ENCODE results near the gene KRT76.

The KRT76 gene

DNA sequence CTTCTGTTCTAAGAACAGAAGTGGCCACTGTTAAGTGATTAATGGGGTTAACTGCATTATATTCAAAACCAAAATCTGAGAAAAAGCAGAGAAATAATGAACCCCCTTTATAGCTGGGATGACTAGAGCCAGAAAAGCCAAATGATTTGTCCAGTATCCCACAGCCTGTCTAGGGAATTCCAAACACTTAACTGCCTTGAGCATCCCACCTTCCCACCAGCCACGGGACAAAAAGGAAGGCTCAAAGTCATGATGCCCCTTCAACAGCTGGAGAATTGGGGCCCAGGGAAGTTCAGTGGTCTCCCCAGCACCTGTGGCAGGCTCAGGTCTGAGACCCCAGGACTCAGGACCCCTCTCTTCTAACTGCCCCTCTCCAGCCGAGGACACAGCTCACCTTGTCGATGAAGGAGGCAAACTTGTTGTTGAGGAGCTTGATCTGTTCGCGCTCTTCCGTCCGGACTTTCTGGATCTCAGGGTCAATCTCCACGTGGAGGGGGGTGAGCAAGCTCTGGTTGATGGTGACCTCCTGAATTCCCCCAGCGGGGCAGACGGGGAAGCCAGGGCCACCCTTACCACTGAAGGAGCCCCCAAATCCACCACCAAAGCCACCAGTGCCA lies 36.2 kb upstream of the KRT76 start:
- FAIRE-seq (no peak), DNase-seq (ENCODE audit: low spot score) (no peak)

DNA sequence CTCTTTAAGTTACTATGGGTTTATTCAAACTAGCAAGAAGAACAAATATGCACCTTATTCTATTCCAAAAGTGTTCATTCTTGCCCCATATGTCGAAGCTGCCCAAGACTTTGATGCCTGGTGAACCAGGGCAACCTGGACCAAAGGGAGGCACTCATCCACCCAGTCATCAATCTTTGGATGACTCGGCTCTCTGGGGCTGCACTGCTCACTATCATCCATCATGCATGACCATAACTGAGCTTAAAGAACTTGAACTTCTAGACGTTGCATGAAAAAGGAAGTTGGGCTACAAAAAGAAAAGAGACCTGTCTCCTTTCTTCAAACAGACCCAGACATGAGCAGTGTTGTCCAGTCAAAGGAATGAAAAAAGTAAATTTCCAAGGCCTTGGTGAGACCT lies 35.6 kb upstream of the KRT76 start:
- no peak for DNase-seq (ENCODE audit: low spot score)
- no peak for FAIRE-seq

DNA sequence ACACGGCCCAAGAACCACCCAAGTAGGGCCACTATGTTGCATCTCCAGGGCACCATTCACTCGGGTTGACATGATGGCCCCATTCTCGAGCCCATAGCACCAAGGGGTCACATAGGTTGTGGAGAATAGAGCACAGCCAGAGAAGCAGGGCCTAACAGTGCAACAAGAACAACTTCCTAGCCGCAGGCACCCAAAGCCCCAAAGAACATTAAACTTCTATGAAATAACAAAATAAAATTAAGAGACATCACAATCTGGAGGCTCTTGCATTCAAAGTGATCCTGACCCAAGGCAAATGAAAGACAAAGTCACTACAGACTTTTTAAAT lies 34.9 kb upstream of the KRT76 start:
- no peak for FAIRE-seq

DNA sequence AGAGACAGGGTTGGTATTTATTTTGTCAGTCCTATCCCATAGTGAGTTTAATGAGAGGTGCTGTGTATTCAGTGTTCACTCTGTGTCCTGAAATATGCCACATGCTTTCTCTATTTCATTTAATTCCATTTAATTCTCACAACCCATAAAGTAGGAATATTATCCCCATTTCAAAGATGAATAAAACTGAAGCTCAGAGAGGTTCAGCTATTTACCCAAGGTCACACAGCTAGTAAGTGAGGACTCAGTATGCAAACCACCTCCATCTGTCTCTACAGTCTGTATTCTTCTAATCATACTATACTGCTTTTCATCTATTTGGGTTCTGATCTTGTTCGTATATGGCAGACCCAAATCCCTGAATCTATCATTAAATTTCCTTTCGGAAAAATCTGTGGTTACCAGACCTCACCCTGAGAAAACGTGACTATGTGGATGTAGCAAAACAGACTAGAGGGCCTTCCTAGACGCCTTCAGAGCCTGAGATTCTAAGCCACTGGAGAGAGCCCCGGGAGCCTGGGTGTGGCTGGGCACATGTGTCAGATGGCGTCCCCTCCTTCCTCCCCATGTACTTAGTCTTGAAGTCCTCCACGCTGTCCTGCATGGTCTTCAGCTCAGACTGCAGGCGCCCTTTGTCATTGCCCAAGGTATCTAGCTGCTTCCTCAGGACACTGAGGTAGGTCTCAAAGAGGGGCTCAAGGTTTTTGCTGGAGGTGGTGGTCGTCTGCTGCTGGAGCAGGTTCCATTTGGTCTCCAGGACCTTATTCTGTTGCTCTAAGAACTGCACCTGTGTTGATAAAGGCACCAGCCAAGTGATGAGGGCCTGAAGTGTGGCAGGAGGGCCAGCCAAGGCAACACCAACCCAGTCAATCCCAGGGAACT lies 34.3 kb upstream of the KRT76 start:
- no peak for DNase-seq (ENCODE audit: low spot score)

More for the DNA sequence above, 34.9 kb upstream of the KRT76 start:
- no peak for DNase-seq (ENCODE audit: low spot score)

GRCh38 chr12:52810554-52810953 lies 33.4 kb upstream of the KRT76 start:
- FAIRE-seq (no peak), DNase-seq (ENCODE audit: low spot score) (no peak)

More for the DNA sequence above, 34.3 kb upstream of the KRT76 start:
- no peak for FAIRE-seq

- DNase-seq (ENCODE audit: low spot score) (no peak), FAIRE-seq (no peak)
Observed at GRCh38 chr12:52809166-52809565, 32.0 kb upstream of the KRT76 start.

GRCh38 chr12:52808573-52809160 lies 31.5 kb upstream of the KRT76 start:
- DNase-seq (ENCODE audit: low spot score) (no peak), FAIRE-seq (no peak)

DNA sequence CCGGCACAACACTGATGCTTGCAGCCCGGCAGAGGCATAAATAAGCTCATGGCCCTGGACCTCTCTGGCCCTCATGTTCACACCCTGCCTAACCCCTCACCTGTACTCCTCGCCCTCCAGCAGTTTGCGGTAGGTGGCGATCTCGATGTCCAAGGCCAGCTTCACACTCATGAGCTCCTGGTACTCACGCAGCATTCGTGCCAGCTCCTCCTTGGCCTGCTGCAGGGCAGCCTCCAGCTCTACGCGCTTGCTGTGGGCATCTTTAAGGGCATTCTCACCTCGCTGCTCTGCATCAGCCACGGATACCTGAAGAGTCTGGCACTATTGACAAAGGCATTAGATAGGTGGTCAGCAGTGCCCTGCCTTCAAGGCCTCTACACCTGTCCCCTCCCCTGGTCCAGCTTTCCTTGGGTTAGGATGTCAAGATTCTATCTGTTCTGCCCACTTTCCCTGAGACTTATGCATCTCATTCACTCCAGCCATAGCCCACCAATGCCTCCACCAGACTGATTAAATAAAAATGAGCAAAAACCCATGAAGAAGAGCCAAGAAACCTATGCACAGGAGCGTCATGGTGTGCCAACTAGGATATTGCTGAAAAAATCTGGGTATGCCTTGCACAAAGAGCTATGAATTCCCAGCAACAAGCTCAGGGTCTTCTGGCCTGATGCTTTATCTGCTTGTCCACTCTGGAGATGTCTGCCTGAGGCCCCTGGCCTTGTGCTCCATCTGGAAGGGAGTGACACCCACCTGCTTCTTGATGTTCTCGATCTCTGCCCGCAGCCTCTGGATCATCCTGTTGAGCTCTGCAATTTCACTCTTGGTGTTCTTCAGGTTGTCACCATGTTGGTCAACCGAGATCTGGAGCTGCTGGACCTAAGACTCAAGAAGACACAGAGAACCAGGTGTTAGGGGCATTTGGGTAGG lies 30.7 kb upstream of the KRT76 start:
- DNase-seq (ENCODE audit: low spot score) (no peak), FAIRE-seq (no peak)

- DNase-seq (ENCODE audit: low spot score), result no peak
- no peak for FAIRE-seq
Observed at GRCh38 chr12:52806821-52807543, 29.8 kb upstream of the KRT76 start.

- DNase-seq (ENCODE audit: low spot score), result no peak
- FAIRE-seq, result no peak
Observed at GRCh38 chr12:52806169-52806811, 29.1 kb upstream of the KRT76 start.

GRCh38 chr12:52805739-52806138 lies 28.6 kb upstream of the KRT76 start:
- no peak for FAIRE-seq
- no peak for DNase-seq (ENCODE audit: low spot score)

GRCh38 chr12:52805000-52805399 lies 27.9 kb upstream of the KRT76 start:
- FAIRE-seq (no peak), DNase-seq (ENCODE audit: low spot score) (no peak)

DNA sequence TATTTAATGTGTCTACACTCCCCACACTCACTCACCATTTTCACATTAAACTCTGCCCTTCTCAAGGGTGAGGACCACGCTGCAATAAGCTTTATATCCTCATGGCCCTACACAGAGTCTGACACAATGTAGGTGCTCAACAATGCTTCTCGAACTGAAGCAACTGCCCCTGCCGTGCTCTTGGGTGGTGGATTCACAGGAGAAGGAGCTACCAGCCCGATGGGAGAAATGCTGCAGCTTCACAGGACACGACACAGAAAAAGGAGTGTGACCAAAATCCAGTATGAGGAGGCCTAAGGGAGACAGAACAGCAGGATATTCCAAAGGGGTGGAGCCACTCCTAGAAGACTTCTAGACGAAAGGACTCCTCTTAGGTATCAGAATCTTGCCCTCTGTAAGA lies 25.3 kb upstream of the KRT76 start:
- DNase-seq (ENCODE audit: low spot score) (no peak), FAIRE-seq (no peak)

DNA sequence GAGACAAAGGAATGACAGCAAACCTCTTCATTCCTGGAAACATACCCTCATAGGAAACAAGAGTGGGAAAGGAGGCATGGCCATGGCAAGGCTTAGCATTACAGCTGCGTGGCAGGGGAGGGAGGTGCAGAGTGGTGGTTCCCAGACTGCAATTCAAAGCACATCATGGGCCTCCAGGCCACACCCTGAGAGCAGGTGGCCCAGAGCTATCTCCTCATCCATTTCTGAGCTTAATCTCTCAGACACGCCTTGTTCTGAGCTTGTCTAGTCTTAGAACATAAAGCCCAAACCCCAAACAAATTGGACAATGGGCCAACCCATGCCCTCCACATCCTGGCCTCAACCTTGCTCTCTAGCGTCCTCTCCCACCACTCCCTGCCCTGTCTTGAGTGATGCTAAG lies 24.6 kb upstream of the KRT76 start:
- FAIRE-seq, result no peak

DNA sequence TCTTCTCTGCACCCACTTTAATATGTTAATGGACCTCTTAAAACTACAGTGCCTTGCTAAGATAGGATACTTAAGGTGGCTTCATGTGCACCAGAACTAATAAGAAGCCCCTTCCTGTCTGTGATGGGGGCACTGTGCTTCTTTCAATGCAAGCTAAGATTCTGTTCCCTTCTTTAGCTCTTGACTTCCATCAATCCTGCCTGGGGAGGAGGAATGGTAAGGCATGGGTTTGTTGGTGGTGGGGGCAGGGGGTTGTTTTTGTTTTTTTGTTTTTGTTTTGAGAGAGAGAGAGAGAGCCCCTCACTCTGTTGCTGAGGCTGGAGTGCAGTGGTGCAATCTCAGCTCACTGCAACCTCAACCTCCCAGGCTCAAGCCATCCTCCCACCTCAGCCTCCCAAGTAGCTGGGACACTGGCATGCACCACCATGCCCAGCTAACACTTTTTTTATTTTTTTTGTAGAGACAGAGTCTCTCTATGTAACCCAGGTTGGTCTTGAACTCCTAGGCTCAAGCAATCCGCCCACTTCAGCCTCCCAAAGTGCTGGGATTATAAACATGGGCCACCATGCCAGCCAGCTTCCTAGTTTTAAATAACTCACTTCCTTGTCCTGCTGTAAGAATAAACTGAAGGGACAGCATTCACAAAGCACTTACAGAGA lies 23.2 kb upstream of the KRT76 start:
- DNase-seq (ENCODE audit: low spot score) (no peak), FAIRE-seq (no peak)

More for the DNA sequence above, 24.6 kb upstream of the KRT76 start:
- DNase-seq (ENCODE audit: low spot score), result no peak

DNA sequence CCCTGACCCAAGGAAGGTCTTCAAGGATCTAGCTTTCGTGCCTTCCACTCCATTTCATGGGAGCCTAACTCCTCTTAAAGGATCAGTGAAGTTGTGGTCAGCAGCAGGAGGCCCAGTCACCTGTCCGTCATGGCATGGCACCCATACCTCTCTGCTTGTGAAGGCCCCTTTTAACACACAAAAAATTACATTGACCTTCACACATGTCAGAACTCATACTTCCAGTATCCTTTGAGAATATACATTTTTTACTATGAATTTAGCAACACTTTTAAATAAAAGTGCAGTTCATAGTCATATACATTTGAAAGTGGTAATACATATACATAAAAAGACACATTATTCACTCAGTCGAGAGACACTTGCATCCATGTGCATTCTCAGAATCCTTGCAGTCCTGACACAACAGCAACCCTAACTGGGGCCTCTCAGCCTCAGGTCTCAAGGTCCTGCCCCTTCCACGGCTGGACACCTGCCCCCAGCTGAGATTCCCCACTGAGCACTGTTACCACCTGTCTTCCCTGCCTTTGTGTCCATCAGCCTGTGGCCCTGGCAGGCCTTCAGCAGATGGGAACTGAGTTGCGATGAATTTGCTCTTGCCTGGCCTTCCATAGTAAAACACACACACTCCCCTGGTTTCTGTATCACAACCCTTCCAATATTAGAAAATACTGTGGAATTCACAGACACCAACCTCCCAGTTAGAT lies 22.5 kb upstream of the KRT76 start:
- no peak for DNase-seq (ENCODE audit: low spot score)
- no peak for FAIRE-seq

DNA sequence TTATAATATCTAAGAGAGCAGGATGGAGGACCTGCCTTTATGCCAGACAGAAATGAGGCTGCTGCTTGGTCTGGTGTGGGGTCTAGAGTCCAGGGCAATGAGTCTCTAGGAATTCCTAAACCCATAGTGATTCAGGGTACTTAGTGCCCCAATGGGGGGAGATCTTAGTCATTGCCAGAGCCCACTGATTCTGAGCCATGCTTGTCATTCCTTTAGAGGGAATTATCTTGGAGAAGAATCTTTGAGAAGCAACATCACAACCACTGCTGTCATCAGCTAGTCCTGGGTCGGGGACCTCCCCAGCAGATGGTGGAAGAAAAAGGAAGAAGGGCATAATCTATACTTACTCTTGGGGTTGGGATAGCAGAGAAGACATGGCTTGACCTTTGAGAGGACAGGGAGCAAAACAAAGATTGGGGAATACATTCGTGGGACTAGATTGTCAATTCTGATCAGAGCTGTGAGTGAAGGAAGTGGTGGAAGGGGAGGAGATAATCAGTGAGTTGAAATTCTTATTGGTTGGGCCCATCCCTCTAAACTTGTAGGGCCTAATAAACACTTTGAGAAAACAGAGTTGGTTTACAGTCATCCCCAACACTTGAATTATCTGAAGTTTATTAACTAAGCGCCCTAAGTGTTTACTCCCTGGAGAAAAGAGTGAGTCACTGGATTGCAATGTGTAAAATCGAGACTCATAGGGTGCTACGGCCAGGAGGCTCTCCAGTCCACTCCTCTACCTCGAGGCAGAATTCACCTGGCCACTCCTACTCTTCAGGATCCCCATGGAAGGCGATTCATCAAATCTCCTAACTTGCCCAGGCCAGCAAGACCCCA lies 21.7 kb upstream of the KRT76 start:
- FAIRE-seq (no peak), DNase-seq (ENCODE audit: low spot score) (peak; percentile 57)

- FAIRE-seq (no peak), DNase-seq (ENCODE audit: low spot score) (no peak)
Observed at GRCh38 chr12:52798003-52798670, 21.0 kb upstream of the KRT76 start.
